GM19351 (cell line): Measurements from ENCODE around the gene NXF1.

Experiments used
- ATAC-seq: cut with Tn5 transposase; IDR thresholded peaks from one replicate; pipeline ENCODE4 v1.9.1; 2021; ENCODE audit warnings: mild to moderate bottlenecking, moderate library complexity; ENCODE audit not compliant: unreplicated experiment

The NXF1 gene

DNA sequence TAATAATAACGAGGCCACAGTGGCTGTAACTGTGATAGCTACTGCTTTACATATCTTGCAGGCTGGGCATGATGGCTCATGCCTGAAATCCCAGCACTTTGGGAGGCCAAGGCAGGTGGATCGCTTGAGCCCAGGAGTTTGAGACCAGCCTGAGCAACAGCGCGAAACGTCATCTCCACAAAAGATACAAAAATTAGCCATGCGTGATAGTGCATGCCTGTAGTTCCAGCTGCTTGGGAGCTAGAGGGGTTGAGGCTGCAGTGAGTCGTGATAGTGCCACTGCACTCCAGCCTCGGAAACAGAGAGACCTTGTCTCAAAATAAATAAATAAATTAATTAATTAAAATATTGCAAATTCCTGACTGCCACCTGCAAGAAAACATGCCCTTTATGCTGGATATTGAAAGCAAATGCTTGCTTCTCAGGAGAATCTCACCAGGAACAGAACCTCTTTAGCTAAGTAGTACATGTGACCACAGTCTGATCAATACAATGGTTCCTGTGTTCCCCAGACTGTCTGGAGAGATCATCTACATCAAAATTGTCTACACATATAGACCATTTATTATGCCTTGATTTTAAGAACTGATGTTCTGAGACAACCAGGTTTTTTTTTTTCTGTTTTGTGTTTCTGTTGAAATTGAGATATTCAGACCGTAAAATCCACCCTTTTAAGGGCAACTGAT, 57.6 kb downstream of the NXF1 start:
- ATAC-seq = no peak
